BE2C (cell line): Measurements from ENCODE around the gene SRP19.
"Not testable (repeated sequence)": the region's sequence is repeated elsewhere in the genome, so short reads cannot be mapped to it uniquely, and the experiment has no call there.

ENCODE experiments used
- DNase-seq: peaks from one replicate; pipeline ENCODE4 v3.0.0-alpha.2; 2020
- H3K27me3 ChIP-seq: fragments of 250-450 bp; sonication (Bioruptor Pico); 2 replicates; pipeline ENCODE4 v1.5.1; 2020; ENCODE audit warnings: mild to moderate bottlenecking
- H3K36me3 ChIP-seq: fragments of 250-450 bp; sonication (Bioruptor Pico); 2 replicates; pipeline ENCODE4 v1.5.1; 2020; ENCODE audit warnings: mild to moderate bottlenecking
- H3K4me1 ChIP-seq: fragments of 250-450 bp; sonication (Bioruptor Pico); 2 replicates; pipeline ENCODE4 v1.5.1; 2020
- H3K4me3 ChIP-seq: 2 replicates; pipeline ENCODE4 v1.5.1; 2011; ENCODE audit warnings: low read depth, low read length
- H3K9me3 ChIP-seq: fragments of 250-450 bp; sonication (Bioruptor Pico); 2 replicates; pipeline ENCODE4 v1.5.1; 2020
- CTCF ChIP-seq: IDR thresholded peaks from 2 replicates; pipeline ENCODE4 v1.5.1; 2012; ENCODE audit warnings: mild to moderate bottlenecking, low read depth, low read length

SRP19 gene

DNA sequence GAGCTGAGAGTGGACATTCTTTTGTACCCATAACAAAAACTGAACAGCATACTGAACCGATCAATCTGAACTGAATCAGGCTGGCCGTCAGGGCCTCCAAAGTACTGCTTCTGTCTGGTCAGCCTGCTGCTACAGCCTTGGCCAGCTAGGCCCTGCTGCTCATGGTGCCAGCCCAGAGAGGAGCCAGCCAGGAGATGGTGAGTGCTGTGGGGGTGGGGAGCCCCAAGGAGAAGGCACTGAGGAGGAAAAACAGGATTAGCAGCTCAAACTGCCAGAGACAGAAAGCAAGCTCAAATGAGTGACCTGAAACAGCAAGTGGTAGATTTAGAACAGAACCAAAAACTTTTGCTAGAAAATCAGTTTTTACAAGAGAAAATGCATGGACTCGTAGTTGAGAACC, 23.9 kb downstream of the SRP19 start:
- TF ChIP-seq CTCF = no peak
- Histone ChIP-seq H3K4me1 (no peaks in the 10 kb centered on the region; the same call in 1 of the 2 replicates), H3K4me3 (no peak overlapping the region), H3K9me3 (no peaks in the 10 kb centered on the region), H3K27me3 (no peaks in the 10 kb centered on the region), H3K36me3 (peaks cover 45% of the 10 kb centered on the region)
- DNase-seq = no peak

DNA sequence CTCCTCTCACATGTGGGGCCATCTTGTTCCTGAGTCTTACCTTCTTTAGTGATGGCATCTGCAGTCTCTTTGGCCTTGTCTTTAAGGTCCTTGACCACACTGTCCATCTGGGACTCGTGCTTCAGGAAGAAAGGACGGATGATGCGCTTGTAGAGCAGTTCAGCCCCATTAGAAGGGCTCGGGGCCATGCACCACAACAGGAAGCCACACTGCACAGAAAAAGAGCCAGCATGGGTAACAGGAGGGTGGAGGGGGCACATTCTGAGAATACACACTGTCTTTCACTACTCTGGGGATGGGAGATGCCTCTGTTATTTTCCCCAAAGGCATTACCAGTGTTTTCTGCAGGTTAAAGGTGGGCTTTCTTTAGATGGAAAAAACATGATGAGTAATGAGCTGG, 25.9 kb downstream of the SRP19 start:
- no peaks in the 10 kb centered on the region; the same call in 1 of the 2 replicates for H3K4me1 ChIP-seq
- TF ChIP-seq CTCF = no peak
- H3K27me3 ChIP-seq = no peaks in the 10 kb centered on the region
- no peak overlapping the region for H3K4me3 ChIP-seq
- no peaks in the 10 kb centered on the region for H3K9me3 ChIP-seq
- DNase-seq = no peak
- H3K36me3 ChIP-seq = peaks cover 35% of the 10 kb centered on the region

GRCh38 chr5:112892066-112892465, 31.0 kb downstream of the SRP19 start:
- H3K27me3 ChIP-seq, H3K4me3 ChIP-seq, H3K9me3 ChIP-seq, DNase-seq, H3K4me1 ChIP-seq: not testable (repeated sequence)
- peaks cover 25% of the 10 kb centered on the region for H3K36me3 ChIP-seq

GRCh38 chr5:112892776-112893175, 31.7 kb downstream of the SRP19 start:
- Histone ChIP-seq H3K27me3 (no peaks in the 10 kb centered on the region), H3K4me1 (no peaks in the 10 kb centered on the region), H3K36me3 (peaks cover 22% of the 10 kb centered on the region), H3K4me3 (no peak overlapping the region), H3K9me3 (no peaks in the 10 kb centered on the region)
- no peak for DNase-seq
- no peak for TF ChIP-seq CTCF

DNA sequence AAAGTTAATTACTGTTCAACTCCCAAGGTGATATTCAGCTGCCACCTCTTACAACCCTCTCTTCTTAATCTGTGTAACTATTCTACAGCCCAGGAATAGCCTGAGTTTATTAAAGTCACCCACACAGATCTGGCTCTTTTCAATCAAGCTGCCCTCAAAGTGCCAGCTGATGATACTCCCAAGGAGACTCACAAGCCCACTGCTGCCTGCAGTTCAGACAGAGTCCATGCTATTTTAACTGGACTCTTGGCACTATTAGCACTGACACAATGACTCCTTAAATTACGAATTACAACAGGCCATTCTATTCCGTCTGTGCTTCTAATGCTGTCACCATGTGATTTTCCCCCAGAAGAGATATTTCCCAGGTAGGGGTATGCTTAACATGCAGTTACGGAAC, 34.6 kb downstream of the SRP19 start:
- no peak overlapping the region for H3K4me3 ChIP-seq
- H3K36me3 ChIP-seq = peaks cover 14% of the 10 kb centered on the region
- no peaks in the 10 kb centered on the region for H3K4me1 ChIP-seq
- no peak for TF ChIP-seq CTCF
- H3K9me3 ChIP-seq = no peaks in the 10 kb centered on the region
- H3K27me3 ChIP-seq = no peaks in the 10 kb centered on the region
- DNase-seq = no peak

GRCh38 chr5:112902561-112902960, 41.5 kb downstream of the SRP19 start:
- no peaks in the 10 kb centered on the region for H3K9me3 ChIP-seq
- H3K4me3 ChIP-seq = no peak overlapping the region
- no peaks in the 10 kb centered on the region for H3K4me1 ChIP-seq
- DNase-seq = no peak
- H3K36me3 ChIP-seq = peaks cover 12% of the 10 kb centered on the region
- H3K27me3 ChIP-seq = no peaks in the 10 kb centered on the region
- TF ChIP-seq CTCF = no peak

- H3K4me3 ChIP-seq, DNase-seq, H3K27me3 ChIP-seq, H3K4me1 ChIP-seq, H3K9me3 ChIP-seq: not testable (repeated sequence)
- peaks cover 18% of the 10 kb centered on the region for H3K36me3 ChIP-seq
Measured at GRCh38 chr5:112904996-112905395, 43.9 kb downstream of the SRP19 start.
